Skeletal muscle satellite cell (primary cell): ENCODE measurements around the gene TEPSIN.

Experiments
- H3K27me3 ChIP-seq: 2 replicates; pipeline ENCODE4 v1.7.0; 2013; ENCODE audit warnings: low read length; ENCODE audit not compliant: control insufficient read depth, insufficient read depth
- H3K36me3 ChIP-seq: 2 replicates; pipeline ENCODE4 v1.7.0; 2013; ENCODE audit warnings: mild to moderate bottlenecking, control low read depth, low read length; ENCODE audit not compliant: insufficient read depth
- H3K4me1 ChIP-seq: 2 replicates; pipeline ENCODE4 v1.7.0; 2013; ENCODE audit warnings: low read length; ENCODE audit not compliant: control insufficient read depth, insufficient read depth
- H3K4me2 ChIP-seq: 2 replicates; pipeline ENCODE4 v1.7.0; 2013; ENCODE audit warnings: mild to moderate bottlenecking, low read length
- H3K4me3 ChIP-seq: 2 replicates; pipeline ENCODE4 v1.7.0; 2013; ENCODE audit warnings: low read length
- H3K9ac ChIP-seq: 2 replicates; pipeline ENCODE4 v1.7.0; 2013; ENCODE audit warnings: mild to moderate bottlenecking, low read depth, low read length, moderate library complexity
- H3K9me3 ChIP-seq: replicated peaks from 2 replicates; pipeline ENCODE4 v1.7.0; 2013; ENCODE audit warnings: mild to moderate bottlenecking, control low read depth, low read length

TEPSIN gene

DNA sequence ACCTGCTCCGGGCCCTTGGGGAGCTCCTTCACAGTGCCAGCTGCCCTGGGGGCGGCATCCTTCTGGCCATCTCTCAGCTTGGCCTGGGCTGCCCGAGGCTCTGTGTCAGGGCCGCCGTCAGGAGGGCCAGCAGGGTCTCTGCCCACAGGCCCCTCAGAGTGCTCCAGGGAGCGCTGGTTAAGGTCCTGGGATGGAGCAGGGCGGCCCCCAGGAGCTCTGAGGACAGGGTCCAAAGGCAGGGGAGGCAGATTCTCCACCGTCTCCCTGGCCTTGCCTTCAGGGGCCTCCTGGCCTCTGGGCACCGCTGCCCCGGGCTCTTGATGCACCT is 7.5 kb upstream of the TEPSIN start:
- Histone ChIP-seq H3K9me3 (no peaks in the 10 kb centered on the region), H3K4me3 (no peak overlapping the region), H3K9ac (no peak overlapping the region), H3K36me3 (peaks cover 25% of the 10 kb centered on the region), H3K4me2 (no peak overlapping the region), H3K4me1 (peaks cover 3% of the 10 kb centered on the region), H3K27me3 (no peaks in the 10 kb centered on the region)

DNA sequence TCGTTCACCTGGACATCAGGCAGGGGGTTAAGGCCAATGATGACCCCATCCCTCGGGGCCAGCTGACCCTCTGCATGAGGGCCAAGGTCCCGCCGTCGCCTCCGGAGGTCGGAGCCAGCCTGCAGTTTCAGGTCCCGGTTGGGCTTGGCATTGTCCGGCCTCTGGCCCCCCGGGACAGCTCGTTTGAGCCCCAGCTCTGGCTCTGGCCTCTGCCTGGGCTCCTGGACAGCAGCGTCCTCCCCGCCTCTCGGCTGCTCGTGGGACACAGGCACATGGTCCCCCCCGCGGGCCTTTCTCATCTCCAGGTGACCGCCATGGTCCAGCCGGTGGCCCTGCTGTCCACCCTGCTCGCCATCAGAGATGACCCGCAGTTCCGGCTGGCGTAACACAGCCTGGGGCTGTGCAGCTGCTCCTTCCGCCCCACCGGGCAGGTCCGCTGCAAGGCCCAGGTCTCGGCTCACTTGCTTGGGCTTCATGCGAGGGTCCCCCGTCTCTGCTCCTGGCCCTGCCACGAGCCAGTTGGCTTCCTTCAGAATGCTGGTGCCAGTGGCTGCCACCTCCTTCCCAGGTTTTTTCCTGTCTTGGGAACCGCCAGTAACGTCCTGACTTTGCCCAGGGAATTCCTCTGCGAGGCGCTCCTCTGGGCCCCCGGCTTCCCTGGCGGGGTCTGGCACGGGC is 6.9 kb upstream of the TEPSIN start:
- Histone ChIP-seq H3K27me3 (no peaks in the 10 kb centered on the region), H3K36me3 (peaks cover 25% of the 10 kb centered on the region), H3K4me1 (peaks cover 6% of the 10 kb centered on the region), H3K4me3 (no peak overlapping the region), H3K9me3 (no peaks in the 10 kb centered on the region), H3K4me2 (no peak overlapping the region), H3K9ac (no peak overlapping the region)

GRCh38 chr17:81245024-81245664 is 6.3 kb upstream of the TEPSIN start:
- H3K9ac ChIP-seq = no peak overlapping the region
- H3K4me3 ChIP-seq = no peak overlapping the region
- no peaks in the 10 kb centered on the region for H3K9me3 ChIP-seq
- H3K27me3 ChIP-seq = no peaks in the 10 kb centered on the region
- H3K4me1 ChIP-seq = peaks cover 13% of the 10 kb centered on the region
- peaks cover 20% of the 10 kb centered on the region for H3K36me3 ChIP-seq
- no peak overlapping the region for H3K4me2 ChIP-seq

- peaks cover 14% of the 10 kb centered on the region for H3K36me3 ChIP-seq
- H3K9ac ChIP-seq = no peak overlapping the region
- H3K4me1 ChIP-seq = peaks cover 16% of the 10 kb centered on the region
- H3K27me3 ChIP-seq = no peaks in the 10 kb centered on the region
- H3K4me3 ChIP-seq = no peak overlapping the region
- no peaks in the 10 kb centered on the region for H3K9me3 ChIP-seq
- H3K4me2 ChIP-seq = no peak overlapping the region
Observed at GRCh38 chr17:81244358-81245023, 5.6 kb upstream of the TEPSIN start.

DNA sequence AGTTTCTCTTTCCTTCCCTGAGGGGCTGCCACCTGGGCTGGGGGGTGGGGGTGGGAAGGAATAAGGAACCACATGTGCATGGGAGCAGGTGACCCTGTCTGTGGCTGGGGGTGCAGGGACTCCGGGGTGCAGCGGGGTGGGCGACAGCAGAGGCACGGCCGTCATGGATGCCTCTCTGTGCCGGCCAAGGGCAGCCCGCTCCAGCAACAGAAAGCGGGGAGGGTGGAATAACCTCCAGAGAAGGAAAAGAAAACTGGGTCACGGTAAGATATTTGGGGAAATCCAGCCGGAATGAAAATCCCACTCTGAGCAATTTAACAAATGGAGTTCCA is 4.4 kb upstream of the TEPSIN start:
- Histone ChIP-seq H3K4me2 (no peak overlapping the region), H3K4me1 (peaks cover 16% of the 10 kb centered on the region), H3K9ac (no peak overlapping the region), H3K9me3 (no peaks in the 10 kb centered on the region), H3K4me3 (no peak overlapping the region), H3K27me3 (no peaks in the 10 kb centered on the region), H3K36me3 (peaks cover 12% of the 10 kb centered on the region)

GRCh38 chr17:81242421-81243332 is 3.8 kb upstream of the TEPSIN start:
- H3K4me2 ChIP-seq = no peak overlapping the region
- no peak overlapping the region for H3K4me3 ChIP-seq
- no peak overlapping the region for H3K9ac ChIP-seq
- H3K27me3 ChIP-seq = no peaks in the 10 kb centered on the region
- no peaks in the 10 kb centered on the region for H3K9me3 ChIP-seq
- H3K4me1 ChIP-seq = peaks cover 21% of the 10 kb centered on the region
- peaks cover 12% of the 10 kb centered on the region for H3K36me3 ChIP-seq

- Histone ChIP-seq H3K27me3 (no peaks in the 10 kb centered on the region), H3K36me3 (peaks cover 12% of the 10 kb centered on the region), H3K4me3 (no peak overlapping the region), H3K9me3 (no peaks in the 10 kb centered on the region), H3K4me2 (no peak overlapping the region), H3K4me1 (peaks cover 25% of the 10 kb centered on the region), H3K9ac (no peak overlapping the region)
Observed at GRCh38 chr17:81241648-81242420, 3.0 kb upstream of the TEPSIN start.

- Histone ChIP-seq H3K9me3 (no peaks in the 10 kb centered on the region), H3K4me3 (no peak overlapping the region), H3K36me3 (peaks cover 12% of the 10 kb centered on the region), H3K27me3 (no peaks in the 10 kb centered on the region), H3K4me2 (no peak overlapping the region), H3K9ac (no peak overlapping the region), H3K4me1 (peaks cover 25% of the 10 kb centered on the region)
Observed at GRCh38 chr17:81241203-81241602, 2.3 kb upstream of the TEPSIN start.

DNA sequence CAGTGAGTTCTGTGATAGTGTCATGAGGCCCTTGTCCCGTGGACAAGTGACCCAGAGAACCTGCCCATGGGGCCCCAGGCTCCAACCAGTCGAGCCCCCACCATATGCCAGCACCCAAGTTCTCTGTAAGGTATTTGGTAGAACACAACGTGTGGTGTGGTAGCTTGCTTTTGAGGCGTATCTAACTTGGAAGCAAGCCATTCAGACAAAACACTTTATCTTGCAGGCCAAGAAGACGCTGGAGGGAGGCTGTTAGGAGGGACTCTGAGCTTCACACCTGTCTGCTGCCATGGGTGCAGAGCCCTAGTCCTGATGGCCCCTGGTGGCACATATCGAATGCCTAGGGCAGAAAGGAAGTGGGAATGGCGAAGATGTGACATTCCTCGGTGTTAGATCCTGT is 1.9 kb upstream of the TEPSIN start:
- Histone ChIP-seq H3K27me3 (no peaks in the 10 kb centered on the region), H3K36me3 (peaks cover 12% of the 10 kb centered on the region), H3K9ac (no peak overlapping the region), H3K4me1 (peaks cover 25% of the 10 kb centered on the region), H3K4me3 (peak overlapping the region; percentile 83), H3K9me3 (no peaks in the 10 kb centered on the region), H3K4me2 (peak overlapping the region; percentile 100)

- no peaks in the 10 kb centered on the region for H3K27me3 ChIP-seq
- peak overlapping the region; percentile 100 for H3K4me2 ChIP-seq
- peak overlapping the region; percentile 83 for H3K4me3 ChIP-seq
- peaks cover 12% of the 10 kb centered on the region for H3K36me3 ChIP-seq
- H3K9me3 ChIP-seq = no peaks in the 10 kb centered on the region
- peaks cover 22% of the 10 kb centered on the region for H3K4me1 ChIP-seq
- H3K9ac ChIP-seq = peak overlapping the region; percentile 89
Observed at GRCh38 chr17:81239714-81240555, 1.1 kb upstream of the TEPSIN start.
